Endothelial cell of umbilical vein (primary cell): ENCODE data around the gene C17orf107. TPM values are rescaled to one million over a fixed set of nuclear protein-coding genes. Genes with fewer than 3 reads are reported as not detected.
A peak's percentile ranks its signal among the peaks of the same experiment; 100 is the strongest.

ENCODE experiments used
- BruUV-seq: library from RNA; stranded (reverse); fragments of 400-500 nt; replicated peaks from 2 replicates; lab custom pipeline; 2021; lab: Mats Ljungman, UMichigan
- CTCF ChIA-PET: fragments of 300-600, 350-600 bp; sonication (Branson Sonifier 250); formaldehyde crosslinking; loops from one replicate; lab custom pipeline; 2021; ENCODE audit warnings: antibody characterized with exemption, inconsistent platforms; lab: Charles Lee
- POLR2A ChIA-PET: fragments of 300-600, 350-600 bp; sonication (Branson Sonifier 250); formaldehyde crosslinking; loops from one replicate; lab custom pipeline; 2021; ENCODE audit warnings: antibody characterized with exemption, inconsistent platforms; lab: Charles Lee
- DNase-seq: peaks from one replicate; pipeline ENCODE4 v3.0.0-alpha.2; 2011; ENCODE audit warnings: low read depth, low spot score
- FAIRE-seq: peaks from 2 replicates; lab custom pipeline; 2011; peaks lifted over from hg19 to GRCh38; lab: Jason Lieb, UNC
- H2AFZ ChIP-seq: 2 replicates; pipeline ENCODE4 v1.6.0; 2012; ENCODE audit warnings: low read depth, low read length, control low read depth, inconsistent platforms
- H3K27ac ChIP-seq: 2 replicates; pipeline ENCODE4 v1.5.1; 2011; ENCODE audit warnings: low read depth, mild to moderate bottlenecking, control low read depth, low read length, moderate library complexity; ENCODE audit not compliant: insufficient read depth
- H3K27me3 ChIP-seq, 2 experiments: 2 replicates each; pipeline versions ENCODE4 v1.6.0 to v1.6.1; 2011; ENCODE audit warnings: low read length in 2 of 2, mixed read lengths in 1 of 2; ENCODE audit not compliant: control insufficient read depth in 2 of 2, insufficient read depth in 2 of 2
- H3K36me3 ChIP-seq, 2 experiments: 2 replicates in 1 of 2; 3 replicates in 1 of 2; pipeline ENCODE4 v1.5.1; 2011; ENCODE audit warnings: low read length in 2 of 2, mild to moderate bottlenecking in 1 of 2, moderate library complexity in 1 of 2; ENCODE audit not compliant: control insufficient read depth in 2 of 2, insufficient read depth in 2 of 2; ENCODE audit errors: extremely low read depth in 1 of 2
- H3K4me1 ChIP-seq: 3 replicates; pipeline ENCODE4 v1.5.1; 2011; ENCODE audit warnings: mild to moderate bottlenecking, low read length; ENCODE audit not compliant: control insufficient read depth, insufficient read depth; ENCODE audit errors: extremely low read depth
- H3K4me2 ChIP-seq: 2 replicates; pipeline ENCODE4 v1.6.1; 2011; ENCODE audit warnings: low read length, control low read depth, mixed read lengths; ENCODE audit not compliant: insufficient read depth
- H3K4me3 ChIP-seq, 3 experiments: fragments of 200-600 bp in 1 of 3; sonication (generic), shearing (Covaris generic) in 1 of 3; replicated peaks in 1 of 3; 2 replicates each; pipeline ENCODE4 v1.5.1; 2011 to 2016; ENCODE audit warnings: control low read depth in 3 of 3, low read length in 3 of 3, mild to moderate bottlenecking in 2 of 3, inconsistent platforms in 1 of 3, low read depth in 1 of 3, moderate library complexity in 1 of 3; ENCODE audit not compliant: insufficient read depth in 1 of 3
- H3K79me2 ChIP-seq: 2 replicates; pipeline ENCODE4 v1.6.0; 2012; ENCODE audit warnings: low read length, inconsistent platforms; ENCODE audit not compliant: control insufficient read depth, insufficient read depth
- H3K9ac ChIP-seq: replicated peaks from 2 replicates; pipeline ENCODE3; 2011; ENCODE audit warnings: low read length, control low read depth; ENCODE audit not compliant: insufficient read depth; ENCODE audit errors: extremely low read depth
- H3K9me1 ChIP-seq: replicated peaks from 3 replicates; pipeline ENCODE4 v1.6.0; 2011; ENCODE audit warnings: mild to moderate bottlenecking, low read length; ENCODE audit not compliant: control insufficient read depth, insufficient read depth; ENCODE audit errors: extremely low read depth
- H3K9me3 ChIP-seq: replicated peaks from 2 replicates; pipeline ENCODE4 v1.5.1; 2012; ENCODE audit warnings: low read length, inconsistent platforms; ENCODE audit not compliant: control insufficient read depth, insufficient read depth
- H4K20me1 ChIP-seq: replicated peaks from 2 replicates; pipeline ENCODE3; 2011; ENCODE audit warnings: mild to moderate bottlenecking, low read length; ENCODE audit not compliant: control insufficient read depth, insufficient read depth; ENCODE audit errors: extremely low read depth
- CTCF ChIP-seq, 2 donors: IDR thresholded peaks; 1 replicate in 1 of 2; 2 replicates in 1 of 2; pipeline ENCODE4 v1.5.1; 2011; ENCODE audit warnings: low read length in 2 of 2, mild to moderate bottlenecking in 2 of 2, moderate library complexity in 2 of 2, control low read depth in 1 of 2, inconsistent platforms in 1 of 2, low read depth in 1 of 2; ENCODE audit not compliant: insufficient read depth in 1 of 2; ENCODE audit errors: extremely low read depth in 1 of 2
- EZH2 ChIP-seq: IDR thresholded peaks from 2 replicates; pipeline ENCODE4 v1.6.1; 2012; ENCODE audit warnings: borderline replicate concordance, low read depth, mild to moderate bottlenecking, moderate library complexity, low read length, inconsistent platforms; ENCODE audit not compliant: severe bottlenecking
- GATA2 ChIP-seq: IDR thresholded peaks from 2 replicates; pipeline ENCODE4 v1.7.0; 2011; ENCODE audit warnings: low read depth, mild to moderate bottlenecking, moderate library complexity, mixed read lengths, low read length; ENCODE audit not compliant: insufficient read length, insufficient read depth
- JUN ChIP-seq: IDR thresholded peaks from 2 replicates; pipeline ENCODE4 v1.6.1; 2011; ENCODE audit warnings: borderline replicate concordance, low read depth; ENCODE audit not compliant: insufficient read length, insufficient read depth
- MYC ChIP-seq: IDR thresholded peaks from one replicate; pipeline ENCODE4 v1.6.1; 2011; ENCODE audit warnings: mild to moderate bottlenecking, low read depth, low read length
- POLR2A ChIP-seq: IDR thresholded peaks from 2 replicates; pipeline ENCODE4 v1.6.1; 2012; ENCODE audit warnings: low read depth, mild to moderate bottlenecking, control low read depth, low read length
- POLR2AphosphoS5 ChIP-seq: IDR thresholded peaks from 2 replicates; pipeline ENCODE4 v1.6.1; 2012; ENCODE audit warnings: low read depth, mild to moderate bottlenecking, control low read depth, low read length, moderate library complexity; ENCODE audit not compliant: insufficient read depth
- dilution Hi-C: fragments of 300-500 bp; cut with MboI; formaldehyde crosslinking; loops from one replicate; pipeline ENCODE4 v1.15.0; 2019; ENCODE audit warnings: low sequenced_read_pairs; ENCODE audit not compliant: extremely low pct_ligation_motif_present
- intact Hi-C: fragments of 100-400 bp; cut with micrococcal nuclease; formaldehyde crosslinking; loops from one replicate; pipeline ENCODE4 v1.10.0; 2022
- polyA plus RNA-seq, 4 experiments: library from polyadenylated mRNA; depleted of rRNA in 3 of 4; stranded (reverse) in 3 of 4; unstranded in 1 of 4; fragments of >200 nt; gene quantifications; 2 replicates each; pipeline versions ENCODE4 v1.2.1 to v1.2.3, GENCODE V29; 2011 to 2012; ENCODE audit warnings: missing spikeins in 1 of 4
- total RNA-seq: library from RNA; stranded (reverse); gene quantifications from 2 replicates; pipeline ENCODE4 v1.2.3, GENCODE V29; 2021

The C17orf107 gene
- total and polyA plus RNA-seq, 2 donors (not counting 3 experiments of a cell fraction or from before 2014, with no cell fraction given), result 0.68 to 1.0 TPM

GRCh38 chr17:4935650-4936049 lies 36.3 kb downstream of the C17orf107 start:
- Histone ChIP-seq H3K4me3 (no peak overlapping the region), H4K20me1 (no peaks in the 10 kb centered on the region), H2AFZ (no peak overlapping the region), H3K4me1 (peaks cover 15% of the 10 kb centered on the region), H3K4me2 (no peak overlapping the region), H3K9me3 (no peaks in the 10 kb centered on the region), H3K79me2 (peaks cover 17% of the 10 kb centered on the region), H3K9me1 (no peaks in the 10 kb centered on the region), H3K36me3 (peaks cover 2 to 19% of the 10 kb centered on the region in 2 experiments), H3K27me3 (no peaks in the 10 kb centered on the region), H3K9ac (no peak overlapping the region), H3K27ac (no peak overlapping the region)
- DNase-seq (no peak), FAIRE-seq (peak; percentile 15)
- no TSS peak for BruUV-seq
- TF ChIP-seq POLR2A, result no peak
- TF ChIP-seq POLR2AphosphoS5, result no peak
- no peak for TF ChIP-seq MYC
- no peak for TF ChIP-seq EZH2
- TF ChIP-seq JUN, result no peak
- no peak for TF ChIP-seq GATA2
- no peak for TF ChIP-seq CTCF (IDR thresholded peaks at IDR 0.05; ENCODE audit: extremely low read depth in 1 of 2, insufficient read depth in 1 of 2, low read depth in 1 of 2, low read length in 2 of 2)
- CTCF ChIA-PET, result interaction anchor here (1.8 kb wide), 1 partner anchor 26 kb away, joined by 8 read pairs; no protein-coding TSS in a partner anchor
- POLR2A ChIA-PET, result no interaction called here
- dilution Hi-C loops (no loop called here), intact Hi-C loops (no loop called here)
